T-helper 1 cell treated with Interleukin-12 subunit alpha and Interleukin-12 subunit beta and Interleukin-4 antibody, amounts not matched to agents 30 μg/mL and 1 μg/mL, for 36 hours (primary cell): ENCODE measurements around the gene POLR3A.

ENCODE experiments used
- H3K27ac Mint-ChIP-seq: one replicate; pipeline ENCODE4 v1.8.0; 2021; ENCODE audit warnings: mild to moderate bottlenecking, mixed read lengths
- H3K27me3 Mint-ChIP-seq: one replicate; pipeline ENCODE4 v1.8.0; 2021; ENCODE audit warnings: low read depth, mixed read lengths
- H3K36me3 Mint-ChIP-seq: one replicate; pipeline ENCODE4 v1.8.0; 2021; ENCODE audit warnings: low read depth, mixed read lengths
- H3K4me1 Mint-ChIP-seq: one replicate; pipeline ENCODE4 v1.8.0; 2021; ENCODE audit warnings: low read depth, mixed read lengths
- H3K4me3 Mint-ChIP-seq: one replicate; pipeline ENCODE4 v1.8.0; 2021; ENCODE audit warnings: mild to moderate bottlenecking, moderate library complexity, mixed read lengths
- H3K9me3 Mint-ChIP-seq: one replicate; pipeline ENCODE4 v1.8.0; 2021; ENCODE audit warnings: mixed read lengths

Gene POLR3A

DNA sequence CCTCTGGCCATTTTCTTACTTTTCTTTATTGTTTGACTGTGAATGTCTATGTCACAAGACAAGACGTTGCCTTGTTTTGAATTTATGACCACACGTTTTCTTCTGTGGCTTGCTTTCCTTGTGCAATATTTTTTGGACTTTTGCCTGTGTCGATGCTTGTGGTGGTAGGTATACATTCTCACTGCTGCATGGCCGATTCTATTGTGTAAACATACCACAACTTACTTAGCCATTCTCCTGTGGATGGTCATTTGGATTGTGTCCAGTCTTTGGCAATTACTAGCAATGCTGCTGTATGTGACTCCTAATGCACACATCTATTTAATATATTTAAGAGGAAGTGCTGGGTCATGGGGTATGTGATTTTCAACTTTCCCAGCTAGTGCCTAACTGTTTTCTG, 84.8 kb downstream of the POLR3A start:
- H3K27ac Mint-ChIP-seq = no peak overlapping the region

DNA sequence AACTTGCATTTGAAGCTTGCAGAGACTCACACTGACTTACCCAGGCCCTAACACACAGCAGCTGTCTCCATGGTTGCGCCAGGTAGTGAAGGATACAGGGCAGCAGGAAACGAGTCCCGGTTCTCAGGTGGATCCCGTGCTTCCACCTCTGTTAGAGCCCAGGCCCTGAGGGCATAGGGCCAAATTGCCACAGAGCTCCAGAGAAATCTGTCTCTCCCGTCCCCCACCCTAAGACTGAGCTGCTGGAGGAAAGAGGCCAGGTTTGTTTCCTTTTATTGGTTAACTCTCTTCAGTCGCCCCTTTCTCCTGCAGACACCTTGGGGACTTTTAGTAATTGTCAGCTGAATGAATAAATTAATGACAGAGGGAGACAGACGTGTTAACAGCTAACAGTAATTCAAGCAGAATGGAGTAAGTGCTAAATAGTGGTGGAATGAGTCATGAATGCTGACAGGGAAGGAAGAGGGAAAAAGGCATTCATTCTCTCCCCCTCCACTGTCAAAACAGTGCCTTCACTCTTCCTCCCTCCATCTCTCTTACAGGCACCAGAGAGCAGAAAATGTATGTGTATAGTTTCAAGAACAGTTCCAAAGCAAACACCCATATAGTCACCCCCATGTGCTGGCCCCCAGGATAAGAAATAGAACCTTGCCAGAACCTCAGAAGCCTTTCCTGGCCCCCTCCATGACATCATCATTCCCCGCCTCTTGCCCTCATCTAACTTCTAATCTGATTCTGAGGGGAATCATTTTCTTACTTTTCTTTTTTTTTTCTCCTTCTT, 86.0 kb downstream of the POLR3A start:
- Mint-ChIP-seq H3K4me1 (no peaks in the 10 kb centered on the region), H3K27ac (no peak overlapping the region), H3K27me3 (peaks cover 8% of the 10 kb centered on the region), H3K36me3 (no peaks in the 10 kb centered on the region), H3K4me3 (no peak overlapping the region), H3K9me3 (no peaks in the 10 kb centered on the region)

More for the DNA sequence above, 84.8 kb downstream of the POLR3A start:
- H3K4me1 Mint-ChIP-seq = no peaks in the 10 kb centered on the region
- H3K27me3 Mint-ChIP-seq = peaks cover 8% of the 10 kb centered on the region
- no peak overlapping the region for H3K4me3 Mint-ChIP-seq
- H3K9me3 Mint-ChIP-seq = no peaks in the 10 kb centered on the region
- no peaks in the 10 kb centered on the region for H3K36me3 Mint-ChIP-seq

DNA sequence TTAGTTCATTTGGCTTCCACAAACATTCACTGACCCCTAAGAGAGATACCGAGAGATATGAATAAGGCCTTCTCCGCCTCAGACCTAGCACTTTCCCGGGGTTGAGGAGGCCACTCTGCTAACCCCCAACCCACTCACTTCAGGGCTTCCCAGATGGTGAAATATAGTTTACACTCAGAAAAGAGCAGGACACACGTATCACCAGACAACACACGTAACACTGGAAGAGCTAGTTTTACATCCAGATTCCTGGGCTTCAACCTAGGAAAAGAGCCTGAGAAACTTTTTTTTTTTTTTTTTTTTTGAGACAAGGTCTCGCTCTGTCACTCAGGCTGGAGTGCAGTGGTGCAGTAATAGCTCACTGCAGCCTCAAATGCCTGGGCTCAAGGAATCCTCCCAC, 87.5 kb downstream of the POLR3A start:
- Mint-ChIP-seq H3K27ac (no peak overlapping the region), H3K36me3 (no peaks in the 10 kb centered on the region), H3K27me3 (peaks cover 8% of the 10 kb centered on the region), H3K9me3 (no peaks in the 10 kb centered on the region), H3K4me3 (no peak overlapping the region), H3K4me1 (no peaks in the 10 kb centered on the region)

DNA sequence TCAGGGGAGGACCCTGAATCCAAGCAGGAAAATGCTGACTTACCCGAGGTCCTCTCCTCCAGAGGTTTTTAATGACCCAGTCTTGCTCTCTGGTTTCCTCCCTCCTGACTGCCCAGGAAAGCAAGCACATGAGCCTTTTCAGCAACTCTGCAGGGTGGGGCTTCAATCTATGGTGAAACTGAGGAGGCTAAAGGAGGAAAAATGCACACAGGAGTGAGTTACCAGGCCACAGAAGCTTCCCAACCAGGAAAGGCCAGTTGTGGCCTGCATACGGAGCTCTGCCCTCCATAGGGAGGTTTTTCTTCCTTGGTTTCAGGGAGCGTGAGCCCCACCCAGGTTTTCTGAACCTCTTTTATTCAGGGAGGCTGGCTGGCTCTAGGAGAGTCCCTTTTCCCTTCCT, 88.7 kb downstream of the POLR3A start:
- Mint-ChIP-seq H3K27me3 (peaks cover 3% of the 10 kb centered on the region), H3K9me3 (no peaks in the 10 kb centered on the region), H3K4me1 (no peaks in the 10 kb centered on the region), H3K36me3 (no peaks in the 10 kb centered on the region), H3K4me3 (no peak overlapping the region), H3K27ac (no peak overlapping the region)

DNA sequence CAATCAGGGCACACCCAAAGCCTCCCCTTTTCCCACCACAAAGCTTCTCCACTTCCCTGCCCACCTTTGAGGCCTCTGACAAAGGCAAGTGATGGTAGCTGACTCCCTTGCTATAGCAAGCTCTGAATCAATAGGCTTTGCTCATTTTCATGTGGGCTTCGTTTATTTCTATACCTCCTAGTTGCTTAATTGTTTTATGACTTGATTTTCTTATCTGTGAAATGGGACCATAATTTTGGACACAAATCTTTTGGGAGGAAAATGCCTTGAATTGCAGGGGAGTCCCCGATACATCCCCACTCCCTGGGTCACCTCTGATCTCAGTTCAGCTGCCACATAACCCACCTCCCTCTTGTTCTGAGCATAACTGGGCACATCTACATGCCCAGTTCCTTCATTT, 89.1 kb downstream of the POLR3A start:
- peaks cover 3% of the 10 kb centered on the region for H3K27me3 Mint-ChIP-seq
- no peaks in the 10 kb centered on the region for H3K9me3 Mint-ChIP-seq
- no peaks in the 10 kb centered on the region for H3K36me3 Mint-ChIP-seq
- no peak overlapping the region for H3K27ac Mint-ChIP-seq
- H3K4me3 Mint-ChIP-seq = no peak overlapping the region
- no peaks in the 10 kb centered on the region for H3K4me1 Mint-ChIP-seq

DNA sequence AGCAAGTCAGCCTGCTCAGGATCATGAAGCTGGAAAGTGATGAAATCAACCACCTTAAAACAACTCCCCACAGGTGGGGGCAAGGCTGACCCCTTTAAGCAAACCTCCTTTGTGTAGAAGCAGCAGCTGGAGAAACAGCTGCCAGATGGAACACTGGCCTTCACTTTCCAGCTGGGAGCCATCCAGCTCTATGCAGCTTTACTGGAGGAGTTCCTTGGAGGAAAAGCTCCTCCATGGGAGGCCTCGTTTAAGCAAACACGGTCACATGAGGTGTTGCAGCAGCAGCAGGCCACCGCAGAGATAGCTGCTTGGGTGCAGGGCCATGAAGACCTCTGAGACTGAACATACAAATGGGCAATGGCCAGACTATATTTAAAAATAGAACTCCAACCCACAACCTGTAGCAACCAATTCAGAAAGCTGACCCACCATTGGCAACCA, 89.7 kb downstream of the POLR3A start:
- Mint-ChIP-seq H3K4me3 (no peak overlapping the region), H3K27me3 (peaks cover 3% of the 10 kb centered on the region), H3K9me3 (no peaks in the 10 kb centered on the region), H3K27ac (no peak overlapping the region), H3K4me1 (no peaks in the 10 kb centered on the region), H3K36me3 (no peaks in the 10 kb centered on the region)

DNA sequence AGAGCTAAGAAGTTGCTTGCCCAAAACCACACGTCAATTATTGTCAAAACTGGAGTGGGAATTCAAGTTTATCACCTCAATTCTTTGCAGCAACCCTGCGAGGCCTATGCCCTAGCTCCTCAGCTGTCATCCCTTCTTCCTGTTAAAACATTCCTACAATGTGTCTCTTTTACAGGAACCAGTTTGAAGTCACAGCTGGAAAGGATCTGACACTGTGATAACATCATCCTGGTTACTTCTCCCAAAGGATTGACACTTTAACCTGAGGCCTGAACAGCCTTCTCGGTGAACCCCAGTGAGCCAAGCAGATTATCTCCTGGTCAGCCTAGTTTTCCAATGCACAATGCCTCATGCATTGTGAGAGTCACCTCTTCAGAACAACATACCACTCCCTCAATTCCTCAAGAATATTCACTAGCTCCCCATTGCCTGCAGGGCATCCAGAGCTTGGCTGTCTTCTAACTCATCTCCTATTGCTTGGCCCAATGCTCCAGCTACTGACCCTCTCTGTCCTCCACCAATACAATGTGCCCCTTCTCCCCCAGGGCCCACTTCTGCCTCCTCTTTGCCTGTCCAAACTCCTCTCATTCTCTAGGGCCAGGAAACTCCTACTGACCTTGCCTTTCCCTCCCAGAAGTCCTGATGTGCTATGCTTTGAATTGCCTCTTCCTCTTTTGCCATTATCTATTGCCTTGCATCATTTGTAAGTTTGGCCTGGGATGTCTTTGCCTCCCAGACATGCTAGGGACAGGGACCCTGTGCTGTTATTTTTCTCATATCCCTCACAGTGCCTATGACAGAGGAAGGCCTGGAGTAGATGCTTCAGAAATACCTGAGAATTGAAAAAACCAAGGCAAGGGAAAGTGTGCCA, 92.4 kb downstream of the POLR3A start:
- no peak overlapping the region for H3K4me3 Mint-ChIP-seq
- no peaks in the 10 kb centered on the region for H3K36me3 Mint-ChIP-seq
- no peaks in the 10 kb centered on the region for H3K9me3 Mint-ChIP-seq
- H3K27ac Mint-ChIP-seq = no peak overlapping the region
- H3K4me1 Mint-ChIP-seq = no peaks in the 10 kb centered on the region
- H3K27me3 Mint-ChIP-seq = peaks cover 3% of the 10 kb centered on the region

DNA sequence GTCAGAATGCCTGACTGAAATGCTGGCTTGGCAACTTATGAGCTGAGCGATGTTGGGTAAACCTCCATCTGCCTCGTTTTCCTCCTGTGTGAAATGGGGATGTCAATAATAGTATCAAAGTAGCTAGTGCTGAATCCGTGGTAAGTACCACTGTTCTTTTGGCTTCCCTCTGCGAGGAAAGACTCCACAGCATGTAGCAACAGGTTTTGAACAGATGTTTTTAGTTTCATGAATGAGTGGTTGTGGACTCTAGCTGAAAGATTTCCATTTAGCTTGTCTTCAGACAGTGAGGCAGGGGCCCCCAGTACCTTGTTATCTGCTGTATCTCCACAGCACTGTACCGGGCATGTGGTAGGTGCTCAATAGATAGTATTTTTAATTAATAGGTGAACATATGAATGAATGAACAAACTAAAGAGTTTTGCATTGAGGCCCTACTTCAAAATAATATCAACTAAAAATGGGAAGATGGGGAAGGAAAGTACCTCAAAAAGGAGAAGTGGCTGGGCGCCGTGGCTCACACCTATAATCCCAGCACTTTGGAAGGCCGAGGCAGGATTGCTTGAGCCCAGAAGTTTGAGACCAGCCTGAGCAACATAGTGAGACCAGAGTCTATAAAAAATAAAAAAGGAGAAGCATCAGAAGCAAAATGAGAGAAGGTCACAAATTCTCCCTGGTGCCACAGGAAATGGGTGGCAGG, 97.1 kb downstream of the POLR3A start:
- H3K27ac Mint-ChIP-seq = no peak overlapping the region
- no peaks in the 10 kb centered on the region for H3K9me3 Mint-ChIP-seq
- no peak overlapping the region for H3K4me3 Mint-ChIP-seq
- no peaks in the 10 kb centered on the region for H3K36me3 Mint-ChIP-seq
- H3K4me1 Mint-ChIP-seq = peaks cover 7% of the 10 kb centered on the region
- H3K27me3 Mint-ChIP-seq = peaks cover 34% of the 10 kb centered on the region

DNA sequence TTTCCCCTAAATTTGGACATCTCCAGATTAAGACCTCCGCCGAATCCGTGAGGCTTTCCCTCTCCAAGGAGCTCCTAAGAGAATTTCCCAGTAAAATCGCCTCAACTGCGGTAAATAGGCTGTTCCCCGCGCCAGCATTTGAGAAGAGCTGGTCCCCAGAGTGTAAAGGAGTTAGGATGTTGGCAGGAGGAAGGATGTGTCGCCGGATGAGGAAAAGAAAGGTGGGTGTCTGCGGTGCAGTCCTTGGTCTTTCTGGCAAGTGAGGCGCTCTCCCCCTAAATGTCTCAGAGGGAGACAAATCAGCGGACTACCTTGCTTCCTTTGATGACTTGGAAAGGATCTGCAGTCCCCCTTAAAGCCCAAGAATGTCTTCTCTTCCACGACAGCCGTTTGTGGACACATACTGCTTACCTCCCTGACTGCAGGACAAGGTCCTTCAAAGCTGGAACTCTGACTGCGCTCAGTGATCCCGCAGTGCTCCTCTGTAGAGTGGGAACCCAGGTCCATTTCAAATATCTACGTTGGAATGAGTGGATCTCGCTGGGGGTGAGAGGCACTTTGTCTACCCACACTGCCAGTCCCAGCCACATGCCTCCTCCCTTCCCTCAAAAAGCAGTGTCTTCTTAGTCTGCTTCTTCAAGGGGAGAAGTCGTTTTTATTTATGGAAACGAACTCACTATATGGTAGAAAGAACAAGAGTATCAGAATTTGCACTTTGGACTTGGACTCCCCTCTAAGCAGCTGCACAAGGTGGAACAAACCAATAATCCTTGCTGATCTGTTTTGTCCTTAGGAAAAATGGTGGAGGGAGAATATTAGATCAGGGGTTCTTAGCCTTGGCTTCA, 101.7 kb downstream of the POLR3A start:
- H3K36me3 Mint-ChIP-seq = peaks cover 3% of the 10 kb centered on the region
- H3K27me3 Mint-ChIP-seq = peaks cover 48% of the 10 kb centered on the region
- H3K4me3 Mint-ChIP-seq = peak overlapping the region; percentile 75
- H3K4me1 Mint-ChIP-seq = peaks cover 13% of the 10 kb centered on the region
- H3K27ac Mint-ChIP-seq = no peak overlapping the region
- H3K9me3 Mint-ChIP-seq = no peaks in the 10 kb centered on the region

DNA sequence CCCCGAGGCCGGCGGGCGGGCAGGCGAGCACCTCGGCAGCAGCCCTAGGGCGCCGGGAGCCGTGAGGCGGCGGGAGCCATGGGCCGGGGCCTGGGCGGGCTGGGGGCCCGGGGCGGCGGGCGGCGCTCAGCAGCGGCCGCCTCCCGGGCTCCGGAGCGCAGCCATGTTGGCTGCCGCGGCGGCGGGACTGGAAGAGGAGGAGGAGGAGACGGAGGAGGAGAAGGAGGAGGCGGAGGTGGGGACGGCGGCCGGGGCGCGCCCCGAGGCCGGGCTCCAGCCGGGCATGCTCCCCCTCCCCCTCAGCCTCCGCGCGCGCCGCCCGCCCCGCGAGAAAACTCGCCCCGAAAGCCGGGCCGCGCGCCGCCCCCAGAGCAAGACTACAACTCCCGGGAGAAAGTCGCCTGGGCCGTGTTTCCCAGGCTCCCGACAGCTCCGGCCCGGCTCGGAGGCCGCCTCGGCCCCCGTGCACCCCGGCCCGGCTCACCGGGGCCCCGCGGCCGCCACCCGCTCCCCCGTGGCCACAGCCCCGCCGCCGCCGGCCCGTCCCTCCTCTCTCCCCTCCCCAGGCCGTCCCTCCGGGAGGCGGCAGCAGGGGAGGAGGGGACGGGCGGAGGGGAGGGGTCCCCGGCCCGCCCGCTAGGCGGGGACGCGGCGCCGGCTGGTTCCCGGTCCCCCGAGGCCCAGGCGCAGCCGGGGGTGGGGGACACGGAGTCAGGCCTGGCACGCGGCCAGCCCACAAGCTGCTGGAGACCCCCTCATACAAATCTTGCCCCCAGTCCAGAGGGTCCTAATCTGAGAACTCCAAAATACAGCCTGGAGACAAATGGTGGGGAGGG, 102.5 kb downstream of the POLR3A start, which contains the start of gene DLG5:
DLG5 (minus strand) TSS at position 190 of the 836 bp plus-strand sequence. CDS start 235 bp downstream, outside the sequence.
- Mint-ChIP-seq H3K27ac (no peak within 1 kb of the TSS), H3K27me3 (peaks cover 48% of the 10 kb centered on the region), H3K36me3 (peaks cover 3% of the 10 kb centered on the region), H3K9me3 (no peaks in the 10 kb centered on the region), H3K4me3 (peak within 1 kb of the TSS; percentile 81), H3K4me1 (peaks cover 13% of the 10 kb centered on the region)

DNA sequence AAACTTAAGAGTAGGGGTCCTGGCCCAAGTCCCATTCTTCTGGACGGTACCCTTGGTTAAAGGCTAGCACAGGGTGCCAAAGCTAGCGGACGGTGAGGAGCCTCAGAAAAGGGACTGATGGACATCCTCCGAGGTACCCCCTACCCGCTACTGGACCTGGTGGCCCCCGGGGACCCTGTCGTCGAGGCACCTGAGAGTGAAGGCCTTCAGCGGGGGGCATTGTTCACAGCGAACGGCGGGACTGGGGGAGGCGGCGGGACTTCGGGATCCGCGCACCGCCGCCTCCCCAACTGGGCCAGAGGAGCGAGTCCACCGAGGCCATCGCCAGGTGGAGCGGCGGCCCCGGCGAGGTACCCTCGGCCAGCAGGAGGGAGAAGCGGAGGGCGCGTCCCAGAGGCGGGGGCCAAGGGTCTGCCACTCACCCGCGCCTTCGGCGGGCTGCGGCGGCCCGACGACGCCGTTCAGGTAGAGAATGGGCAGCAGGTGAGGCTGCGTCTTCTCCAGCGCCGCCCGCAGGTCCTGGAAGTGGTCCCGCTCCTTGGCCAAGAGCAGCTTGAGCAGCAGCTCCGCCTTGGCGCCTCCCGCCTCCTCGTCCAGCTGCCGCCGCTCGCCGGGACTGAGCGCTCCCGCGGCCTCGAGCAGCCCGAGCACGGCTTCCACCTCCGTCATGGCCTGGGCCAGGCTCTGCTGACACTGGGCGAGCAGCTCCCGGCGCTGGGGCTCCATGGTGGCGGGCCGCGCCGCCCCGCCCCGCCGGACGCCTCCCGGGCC, 103.3 kb downstream of the POLR3A start:
- peak overlapping the region; percentile 81 for H3K4me3 Mint-ChIP-seq
- peaks cover 3% of the 10 kb centered on the region for H3K36me3 Mint-ChIP-seq
- H3K27me3 Mint-ChIP-seq = peaks cover 42% of the 10 kb centered on the region
- no peak overlapping the region for H3K27ac Mint-ChIP-seq
- H3K9me3 Mint-ChIP-seq = no peaks in the 10 kb centered on the region
- H3K4me1 Mint-ChIP-seq = peaks cover 13% of the 10 kb centered on the region

DNA sequence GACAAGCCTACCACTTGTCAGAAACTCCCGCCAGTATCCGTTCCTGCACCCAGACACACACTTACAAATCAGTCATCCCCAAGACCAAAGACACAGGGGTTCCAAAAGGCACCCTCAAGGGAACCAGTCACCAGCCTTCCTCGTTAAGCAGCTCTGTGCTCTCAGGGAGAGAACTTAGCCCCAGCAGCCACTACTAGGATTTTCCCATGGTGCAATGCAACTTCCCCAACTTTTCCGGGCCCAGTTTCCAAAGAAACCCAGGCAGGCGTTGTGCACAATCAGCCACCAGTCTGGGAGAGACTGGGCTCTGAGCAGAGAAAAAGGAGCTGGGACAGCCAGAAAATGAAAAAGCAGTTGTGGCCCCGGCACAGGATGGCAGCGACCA, 103.9 kb downstream of the POLR3A start:
- Mint-ChIP-seq H3K4me3 (peak overlapping the region; percentile 81), H3K9me3 (no peaks in the 10 kb centered on the region), H3K4me1 (peaks cover 13% of the 10 kb centered on the region), H3K36me3 (peaks cover 3% of the 10 kb centered on the region), H3K27ac (no peak overlapping the region), H3K27me3 (peaks cover 42% of the 10 kb centered on the region)
